Inferior parietal cortex (tissue), 1 donor: ENCODE measurements around the gene COPS4.
A peak's percentile ranks its signal among the peaks of the same experiment; 100 is the strongest.
"Not testable (repeated sequence)": the region's sequence is repeated elsewhere in the genome, so short reads cannot be mapped to it uniquely, and the experiment has no call there.

Source experiments
- DNase-seq: peaks from one replicate; pipeline ENCODE4 v3.0.0-alpha.2; 2016; ENCODE audit errors: extremely low spot score

COPS4 gene

GRCh38 chr4:83083925-83084475, 49.0 kb downstream of the COPS4 start:
- DNase-seq: no peak

- DNase-seq: not testable (repeated sequence)
Observed at GRCh38 chr4:83084956-83085355, 50.0 kb downstream of the COPS4 start.

DNA sequence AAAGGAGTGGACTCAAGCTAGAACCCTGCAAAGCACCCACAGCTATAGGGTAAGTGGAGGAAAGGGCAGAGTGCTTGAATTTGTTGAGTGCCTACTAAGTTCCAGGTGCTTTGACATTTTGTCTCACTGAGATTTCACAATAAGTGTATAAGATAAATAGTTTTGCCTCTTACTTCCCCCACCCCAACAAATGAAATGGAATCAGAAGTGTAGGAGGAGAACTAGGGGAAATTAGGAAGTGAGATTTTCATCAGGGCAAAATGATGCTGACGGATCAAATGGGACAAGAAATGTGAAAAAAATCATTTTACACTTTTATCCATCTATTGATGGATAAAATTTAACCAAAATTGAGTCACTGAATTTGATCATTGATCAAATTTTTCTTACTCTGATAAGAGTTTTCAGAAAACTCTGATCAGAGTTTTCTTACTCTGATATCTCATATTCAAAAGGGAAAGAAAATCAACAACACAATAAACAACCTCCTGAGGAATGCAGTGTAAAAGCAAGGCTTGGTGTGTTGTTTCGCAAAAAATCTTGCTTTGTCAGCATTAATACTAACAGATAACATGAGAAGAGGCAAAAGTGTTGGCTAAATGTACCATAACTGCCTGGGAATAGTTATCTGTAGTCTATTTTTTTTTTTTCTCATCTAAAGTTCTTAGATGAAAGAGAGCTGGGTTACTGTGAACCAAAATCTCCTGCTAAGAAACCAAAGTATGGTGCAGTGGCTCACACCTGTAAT, 54.6 kb downstream of the COPS4 start:
- no peak for DNase-seq

DNA sequence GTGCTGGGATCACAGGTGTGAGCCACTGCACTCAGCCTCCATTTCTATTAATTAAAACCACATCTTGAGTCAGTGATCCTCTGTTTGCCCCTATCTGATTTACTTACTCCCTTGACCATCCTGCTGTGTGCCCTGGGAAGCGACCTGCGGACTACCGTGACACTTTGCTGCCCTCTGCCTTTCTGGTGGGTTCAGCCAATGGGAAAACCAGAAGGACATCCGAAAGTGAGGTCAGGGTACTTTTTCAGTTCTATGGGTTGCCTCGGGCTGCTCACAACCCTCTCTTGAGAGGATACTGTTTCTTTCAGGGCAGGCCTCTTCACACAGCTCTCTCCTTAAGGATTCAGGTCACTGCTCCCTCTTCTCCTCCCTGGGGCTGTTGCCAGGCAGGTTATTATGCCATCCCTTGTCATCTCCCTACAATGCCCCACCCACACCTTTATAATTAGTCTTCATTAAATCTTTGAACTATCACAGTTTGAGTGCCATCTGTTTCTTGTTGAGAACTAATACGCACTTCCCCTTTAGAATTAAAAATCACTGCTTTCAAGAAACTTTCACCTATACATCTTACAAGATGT, 58.2 kb downstream of the COPS4 start:
- no peak for DNase-seq

DNA sequence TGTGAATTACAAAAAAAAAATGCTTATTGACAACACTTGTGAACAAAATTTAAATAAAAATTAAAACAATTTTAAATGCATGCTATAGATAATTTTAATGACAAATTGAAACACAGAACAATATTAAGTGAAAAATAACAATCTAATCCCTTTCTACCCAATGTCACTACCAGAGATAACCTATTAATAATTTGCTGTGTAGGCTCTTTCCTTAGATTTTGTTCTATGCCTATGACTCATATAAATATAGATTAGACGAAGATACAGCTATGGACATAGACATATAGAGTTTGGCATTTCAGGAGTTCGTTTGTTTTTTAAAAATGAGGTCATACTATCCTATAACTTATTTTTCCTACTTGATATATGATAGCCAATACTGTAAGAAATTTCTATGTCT, 61.4 kb downstream of the COPS4 start:
- no peak for DNase-seq

DNA sequence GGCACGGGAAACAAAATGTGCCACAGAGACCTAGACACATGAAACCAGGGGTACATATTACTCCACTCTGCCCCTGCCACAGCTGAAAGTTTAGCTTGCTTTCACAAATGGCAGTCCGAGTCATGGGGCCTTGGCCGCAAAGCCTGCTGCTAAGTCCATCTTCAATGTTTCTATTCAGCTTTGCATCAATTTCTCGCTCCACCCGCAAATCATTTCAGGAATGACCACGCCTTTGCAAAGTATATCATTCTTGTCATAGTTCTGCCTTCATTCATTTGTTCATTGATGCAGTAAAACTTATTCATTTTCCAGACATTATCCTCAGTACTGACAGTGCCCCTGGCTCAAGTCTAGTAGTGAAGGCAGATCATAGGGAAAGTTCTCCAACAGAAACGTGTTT, 70.0 kb downstream of the COPS4 start:
- DNase-seq: no peak

GRCh38 chr4:83107631-83108030, 72.6 kb downstream of the COPS4 start:
- no peak for DNase-seq

- DNase-seq: no peak
Observed at GRCh38 chr4:83108101-83108861, 73.3 kb downstream of the COPS4 start.

- DNase-seq: no peak
Observed at GRCh38 chr4:83109480-83110222, 74.7 kb downstream of the COPS4 start.

- DNase-seq: peak; percentile 67
Observed at GRCh38 chr4:83110223-83110945, 75.4 kb downstream of the COPS4 start.

DNA sequence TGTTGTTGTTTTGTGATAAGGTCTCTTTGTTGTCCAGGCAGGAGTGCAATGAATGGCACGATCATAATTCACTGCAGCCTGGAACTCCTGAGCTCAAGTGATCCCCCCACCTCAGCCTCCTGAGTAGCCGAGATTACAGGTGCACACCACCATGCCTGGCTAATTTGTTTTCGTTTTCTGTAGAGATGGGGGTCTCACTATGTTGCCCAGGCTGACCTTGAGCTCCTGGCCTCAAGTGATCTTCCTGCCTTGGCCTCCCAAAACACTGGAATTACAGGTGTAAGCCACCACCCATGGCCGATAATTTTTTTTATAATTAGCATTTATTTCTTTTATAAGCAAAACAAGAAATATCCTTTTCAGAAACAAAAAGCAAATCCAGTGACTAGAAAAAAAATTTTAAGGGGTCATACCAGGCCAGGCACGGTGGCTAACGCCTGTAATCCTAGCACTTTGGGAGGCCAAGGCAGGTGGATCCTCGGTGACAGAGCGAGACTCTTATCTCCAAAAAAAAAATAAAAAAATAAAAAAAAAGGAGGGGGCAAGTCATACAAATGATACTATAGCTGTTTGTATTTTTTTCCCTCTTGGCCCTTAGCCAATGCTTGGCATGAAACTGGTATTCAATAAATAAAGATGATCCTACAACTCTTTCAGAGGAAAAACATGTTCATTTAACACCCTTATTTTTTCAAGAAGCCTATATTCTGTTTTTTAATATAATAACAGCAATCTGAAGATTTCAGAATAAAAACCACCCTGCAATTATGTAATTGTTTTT, 76.2 kb downstream of the COPS4 start:
- no peak for DNase-seq

DNA sequence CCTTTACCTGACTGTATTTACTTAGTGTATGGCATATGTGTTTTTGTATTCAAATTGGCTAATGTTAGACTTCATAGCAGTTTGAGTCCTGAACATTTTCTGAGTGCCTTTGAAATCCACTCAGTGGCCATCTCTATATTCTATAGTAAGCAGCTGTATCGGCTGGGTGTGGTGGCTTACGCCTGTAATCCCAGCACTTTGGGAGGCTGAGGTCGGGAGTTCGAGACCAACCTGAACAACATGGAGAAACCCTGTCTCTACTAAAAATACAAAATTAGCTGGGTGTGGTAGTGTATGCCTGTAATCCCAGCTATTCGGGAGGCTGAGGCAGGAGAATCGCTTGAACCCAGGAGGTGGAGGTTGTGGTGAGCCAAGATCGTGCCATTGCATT, 76.8 kb downstream of the COPS4 start:
- not testable (repeated sequence) for DNase-seq

DNA sequence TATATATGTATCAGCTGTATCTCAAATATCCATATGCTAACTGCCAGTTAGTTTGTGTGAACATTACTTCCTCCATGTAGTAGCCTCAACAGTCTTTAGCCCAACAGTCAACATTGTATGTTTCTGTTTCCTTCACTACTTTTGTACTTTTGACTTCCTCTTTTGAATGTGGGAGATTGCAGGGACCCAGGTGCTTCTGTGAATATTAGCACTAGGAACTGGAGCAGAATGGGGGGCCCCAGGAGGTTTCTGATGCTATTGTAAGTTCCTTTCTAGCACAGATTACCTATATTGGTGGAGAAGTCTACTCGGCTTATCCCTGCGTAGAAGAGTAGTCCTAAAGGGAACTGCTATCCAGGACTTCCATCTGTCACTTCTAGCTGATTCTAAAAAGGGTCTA, 77.2 kb downstream of the COPS4 start:
- no peak for DNase-seq

GRCh38 chr4:83112678-83113428, 77.9 kb downstream of the COPS4 start:
- no peak for DNase-seq

GRCh38 chr4:83113429-83113786, 78.4 kb downstream of the COPS4 start:
- no peak for DNase-seq

DNA sequence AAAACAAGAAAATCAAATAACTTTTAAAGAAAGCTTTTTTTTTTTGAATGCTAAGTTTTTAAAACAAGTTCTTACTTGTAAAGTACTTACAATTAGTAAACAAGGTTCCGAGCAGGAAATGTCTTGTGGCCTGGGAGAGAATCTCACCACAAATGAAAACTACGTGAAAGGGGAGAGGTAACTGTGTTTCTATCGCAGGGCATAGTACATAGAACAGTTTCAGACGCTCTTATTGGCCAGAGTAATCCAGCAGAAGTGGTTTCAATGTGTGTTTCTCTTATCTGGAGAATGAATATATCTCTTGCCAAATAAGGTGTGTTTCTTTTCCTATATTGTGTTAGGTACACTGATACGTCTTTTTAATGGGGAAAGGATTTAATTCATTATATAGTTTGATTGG, 79.6 kb downstream of the COPS4 start, which contains the start of gene PLAC8:
Gene PLAC8, minus strand, starts transcription at position 154 of the 400 bp plus-strand sequence. CDS start 6,808 bp downstream, outside the sequence.
- DNase-seq: no peak

DNA sequence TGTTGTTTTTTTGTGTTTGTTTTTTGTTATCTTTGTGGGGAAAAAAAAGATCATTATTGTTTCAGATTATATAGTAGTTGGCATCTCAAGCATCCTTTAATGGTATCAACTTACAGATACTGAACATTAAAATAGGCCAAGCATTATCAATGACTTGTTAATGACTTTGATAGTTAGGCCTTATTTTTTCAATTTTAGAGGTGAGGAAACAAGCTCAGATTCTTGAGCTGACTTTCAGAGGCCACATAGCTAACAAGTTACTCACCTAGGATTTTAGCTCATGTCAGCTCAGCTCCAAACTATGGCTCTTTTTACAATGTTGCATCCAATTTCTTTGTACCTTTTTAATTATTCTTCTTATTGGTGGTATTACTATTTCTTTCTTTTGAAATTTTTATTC, 80.0 kb downstream of the COPS4 start:
- no peak for DNase-seq

DNA sequence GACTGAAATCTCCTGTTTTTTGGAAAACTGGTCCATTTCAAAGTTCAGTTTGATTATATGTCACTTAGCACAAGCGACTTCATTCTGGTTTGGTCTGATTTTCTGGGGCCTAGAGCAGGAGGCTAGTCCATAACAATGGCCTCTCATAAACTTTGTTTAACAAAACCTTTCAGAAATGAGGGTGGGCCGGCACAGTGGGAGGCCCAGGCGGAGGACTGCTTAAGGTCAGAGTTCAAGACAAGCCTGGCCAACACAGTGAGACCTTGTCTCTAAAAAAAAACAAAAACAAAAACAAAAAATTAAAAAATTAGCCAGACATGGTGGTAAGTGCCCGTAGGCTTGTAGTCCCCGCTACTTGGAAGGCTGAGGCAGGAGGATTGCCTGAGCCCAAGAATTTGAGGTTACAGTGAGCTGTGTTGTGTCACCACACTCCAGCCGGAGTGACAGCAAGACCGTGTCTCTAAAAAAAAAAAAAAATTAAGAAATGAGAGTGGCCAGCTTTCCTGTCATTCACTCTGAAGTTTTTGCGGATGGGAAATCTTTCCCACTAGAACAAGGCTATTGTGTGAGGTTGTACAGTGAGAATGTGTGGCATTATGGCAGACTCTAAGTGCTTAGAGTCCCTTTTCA, 80.8 kb downstream of the COPS4 start:
- no peak for DNase-seq

DNA sequence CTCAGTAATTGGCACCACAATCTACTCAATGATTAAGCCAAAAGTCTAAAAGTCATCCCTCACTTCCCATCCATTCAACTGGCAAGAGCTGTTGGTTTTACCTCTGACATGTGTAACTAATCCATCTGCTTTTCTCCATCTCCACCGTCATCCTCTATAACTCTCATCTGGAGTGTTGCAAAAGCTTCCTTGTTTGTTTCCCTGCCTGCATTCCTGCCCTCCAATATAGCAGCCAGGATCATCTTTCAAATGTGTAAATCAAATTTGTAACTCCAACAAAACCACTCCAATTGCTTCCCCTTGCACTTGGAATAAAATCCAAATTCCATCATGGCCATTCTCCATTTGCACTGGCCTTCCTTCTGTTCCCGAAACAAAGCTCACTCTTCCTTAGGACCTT, 83.9 kb downstream of the COPS4 start:
- no peak for DNase-seq
